C4-2B (cell line): ENCODE results near the gene DNAH14.

Source experiments
- CTCF ChIP-seq: fragments of 450-650 bp; conservative IDR thresholded peaks from 2 replicates; pipeline ENCODE4 v1.5.1; 2017; ENCODE audit warnings: mild to moderate bottlenecking
- ZFX ChIP-seq: fragments of 450-650 bp; IDR thresholded peaks from 2 replicates; pipeline ENCODE4 v1.6.1; 2017

GRCh38 chr1:225428881-225429455 lies 499.5 kb downstream of the DNAH14 start:
- TF ChIP-seq CTCF (no peak), ZFX (no peak)
